Raji (cell line): Measurements from ENCODE around the gene RHOV.
A peak's percentile ranks its signal among the peaks of the same experiment; 100 is the strongest.

Experiments used
- POLR2A ChIP-seq: IDR thresholded peaks from 2 replicates; pipeline ENCODE4 v1.6.1; 2011; ENCODE audit warnings: low read depth, low read length, control low read depth; ENCODE audit not compliant: insufficient read depth

RHOV gene

GRCh38 chr15:40909662-40910630, 35.9 kb upstream of the RHOV start:
- TF ChIP-seq POLR2A: no peak

- no peak for TF ChIP-seq POLR2A
Measured at GRCh38 chr15:40908095-40908494, 34.1 kb upstream of the RHOV start.

- TF ChIP-seq POLR2A: no peak
Measured at GRCh38 chr15:40906991-40907802, 33.2 kb upstream of the RHOV start.

- peak; percentile 28; the same call in 1 of the 2 replicates for TF ChIP-seq POLR2A
Measured at GRCh38 chr15:40906091-40906990, 32.3 kb upstream of the RHOV start.

- TF ChIP-seq POLR2A: no peak
Measured at GRCh38 chr15:40904552-40905201, 30.6 kb upstream of the RHOV start.

- TF ChIP-seq POLR2A: no peak
Measured at GRCh38 chr15:40902605-40903561, 28.8 kb upstream of the RHOV start.

GRCh38 chr15:40901053-40901443, 27.0 kb upstream of the RHOV start:
- no peak for TF ChIP-seq POLR2A

GRCh38 chr15:40900256-40901052, 26.4 kb upstream of the RHOV start:
- no peak for TF ChIP-seq POLR2A

GRCh38 chr15:40899536-40900207, 25.6 kb upstream of the RHOV start:
- TF ChIP-seq POLR2A: no peak

GRCh38 chr15:40894681-40895448, 20.8 kb upstream of the RHOV start:
- no peak for TF ChIP-seq POLR2A
